DMS79 treated with DMSO at 0.1 percent for 48 hours (cell line): Measurements from ENCODE around the gene FYN.
"Not testable (repeated sequence)": the region's sequence is repeated elsewhere in the genome, so short reads cannot be mapped to it uniquely, and the experiment has no call there.

ENCODE experiments used
- DNase-seq: peaks from one replicate; lab custom pipeline; 2025; lab: John Stamatoyannopoulos, UW

FYN gene

DNA sequence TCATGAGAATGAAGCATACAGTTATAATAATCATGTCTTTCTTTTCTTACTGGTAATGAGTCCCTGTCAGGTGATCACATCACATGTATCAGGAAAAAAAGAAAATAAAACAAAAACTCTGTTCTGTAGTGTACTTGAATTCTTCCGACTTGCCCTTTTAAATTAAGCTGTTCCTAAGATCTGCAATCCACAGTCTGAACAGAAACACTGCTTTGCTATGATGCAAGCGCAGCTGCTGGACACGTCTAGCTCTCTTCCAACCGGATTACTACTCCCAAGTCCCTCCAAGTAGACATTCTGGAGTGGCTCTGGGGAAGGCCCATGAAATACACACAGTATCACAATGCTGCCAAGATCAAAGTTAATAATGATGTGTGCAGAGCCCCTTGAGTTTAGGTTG lies 83.7 kb downstream of the FYN start:
- DNase-seq, result no peak

- peak; percentile 70 for DNase-seq
Measured at GRCh38 chr6:111788379-111789276, 84.6 kb downstream of the FYN start.

DNA sequence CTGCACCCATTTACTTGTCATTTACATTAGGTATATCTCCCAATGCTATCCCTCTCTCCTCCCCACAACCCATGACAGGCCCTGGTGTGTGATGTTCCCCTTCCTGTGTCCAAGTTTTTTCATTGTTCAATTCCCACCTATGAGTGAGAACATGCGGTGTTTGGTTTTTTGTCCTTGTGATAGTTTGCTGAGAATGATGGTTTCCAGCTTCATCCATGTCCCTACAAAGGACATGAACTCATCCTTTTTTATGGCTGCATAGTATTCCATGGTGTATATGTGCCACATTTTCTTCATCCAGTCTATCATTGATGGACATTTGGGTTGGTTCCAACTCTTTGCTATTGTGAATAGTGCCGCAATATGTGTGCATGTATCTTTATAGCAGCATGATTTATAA lies 87.1 kb downstream of the FYN start:
- not testable (repeated sequence) for DNase-seq

DNA sequence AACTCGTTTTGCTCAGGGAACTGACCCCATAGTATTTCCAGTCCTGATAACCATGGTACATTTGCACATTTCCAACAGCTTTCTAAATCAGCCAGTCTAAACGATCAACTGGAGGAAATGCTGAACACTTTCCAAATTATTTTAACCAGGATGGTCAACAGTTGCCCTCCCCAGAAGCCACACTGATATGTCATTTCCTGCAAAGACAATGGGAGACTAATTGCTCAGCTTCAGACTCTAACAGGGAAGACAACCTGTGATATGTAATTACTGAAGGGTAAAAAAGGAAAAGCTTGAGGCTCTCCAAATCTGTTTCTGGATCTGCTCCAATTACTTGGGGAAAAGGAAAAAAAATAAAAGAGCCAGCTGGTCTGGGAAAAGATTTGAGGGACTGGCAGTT lies 88.8 kb downstream of the FYN start:
- DNase-seq, result peak; percentile 61

DNA sequence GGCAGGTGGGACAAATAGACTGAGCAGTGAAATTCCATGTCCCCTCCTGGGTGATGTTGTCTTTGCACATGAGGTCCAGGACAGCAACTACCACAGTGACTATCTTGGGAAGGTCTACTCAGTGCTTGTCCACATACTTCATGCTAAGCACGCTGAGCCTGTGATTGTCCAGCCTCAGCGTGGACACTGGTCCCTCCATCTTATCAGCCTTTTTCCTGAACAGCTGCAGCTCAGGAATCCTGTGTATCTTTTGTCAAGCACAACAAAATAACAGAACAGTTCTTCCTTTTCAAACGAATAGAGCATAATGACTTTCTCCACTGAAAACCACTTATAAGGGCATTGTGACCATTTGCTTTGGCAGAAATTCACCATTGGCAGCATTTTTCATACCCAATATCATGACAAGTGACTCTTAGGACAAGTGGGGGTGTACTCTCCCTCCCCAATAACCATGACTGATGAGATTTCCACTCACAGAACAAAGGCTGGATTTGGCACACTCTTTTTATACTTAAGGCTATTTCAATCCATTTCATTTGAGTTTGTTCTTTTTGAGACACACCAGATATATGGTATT lies 90.3 kb downstream of the FYN start:
- peak; percentile 94 for DNase-seq

- no peak for DNase-seq
Measured at GRCh38 chr6:111782192-111782809, 91.0 kb downstream of the FYN start.

DNA sequence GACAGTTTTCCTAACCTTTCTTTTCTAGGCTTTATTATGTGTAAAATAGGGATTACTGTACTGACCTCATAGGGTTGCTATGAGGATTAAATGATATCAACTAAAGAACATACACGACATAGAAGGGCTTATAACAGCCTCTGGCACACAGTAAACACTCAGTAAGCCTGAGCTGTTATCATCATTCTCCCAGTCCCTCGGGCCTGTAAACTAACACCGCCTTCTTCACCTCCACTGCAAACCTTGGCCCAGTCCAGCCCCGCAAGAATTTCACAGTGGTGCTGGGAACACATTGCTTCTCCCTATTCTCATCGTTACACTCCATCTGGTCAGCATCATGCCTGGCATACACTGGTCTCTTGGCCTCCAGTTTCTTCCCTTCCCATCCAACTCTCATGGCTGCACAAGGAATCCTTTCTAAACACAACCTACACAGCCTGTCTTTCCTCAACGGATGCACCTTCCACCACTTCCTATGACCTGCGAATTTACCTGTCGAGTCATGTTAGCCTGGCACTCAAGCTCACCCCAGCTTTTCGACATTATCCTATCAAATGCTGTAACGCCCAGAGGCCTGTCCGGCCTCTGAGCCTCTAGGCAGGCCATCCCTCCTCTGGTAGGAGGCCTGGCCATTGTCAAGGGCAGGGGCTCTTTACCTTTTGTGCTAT lies 92.1 kb downstream of the FYN start:
- no peak for DNase-seq

GRCh38 chr6:111780393-111780792 lies 92.9 kb downstream of the FYN start:
- DNase-seq, result no peak

DNA sequence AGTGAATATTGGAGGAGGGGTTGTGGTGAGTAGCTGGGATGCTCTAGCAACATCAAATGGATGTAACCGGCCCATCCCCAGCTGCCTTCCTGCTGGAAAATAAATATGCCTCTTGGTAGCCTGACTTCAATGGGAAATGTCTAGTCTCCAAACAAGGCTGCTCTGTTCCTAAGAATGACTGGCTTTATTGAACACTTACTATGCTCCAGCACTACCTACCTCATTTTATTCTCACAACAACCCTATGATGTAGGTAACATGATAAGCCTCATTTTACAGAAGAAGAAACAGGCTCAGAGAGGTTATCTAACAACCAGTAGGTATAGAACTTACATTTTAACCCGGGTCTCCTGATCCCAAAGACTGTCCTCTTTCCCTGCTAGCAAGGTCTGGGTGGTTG lies 93.6 kb downstream of the FYN start:
- no peak for DNase-seq

DNA sequence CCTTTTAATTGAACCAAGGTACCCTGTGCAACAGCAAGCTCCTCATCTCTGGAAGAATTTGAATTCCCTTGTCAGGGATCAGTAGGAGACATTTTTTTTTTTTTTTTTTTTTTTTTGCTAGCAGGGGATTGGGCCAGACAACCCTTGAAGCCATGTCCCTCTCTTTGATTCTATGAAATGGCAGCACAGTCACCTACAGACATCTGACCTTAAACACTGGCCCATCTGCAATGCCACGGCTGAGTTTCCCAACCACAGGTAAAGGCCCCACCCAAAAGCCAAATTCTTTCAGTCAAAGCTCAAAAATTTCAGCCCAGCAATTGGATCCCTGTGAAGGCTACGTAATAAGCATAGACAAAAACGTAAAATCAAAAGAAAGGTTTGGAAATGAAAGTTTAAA lies 94.2 kb downstream of the FYN start:
- no peak for DNase-seq

DNA sequence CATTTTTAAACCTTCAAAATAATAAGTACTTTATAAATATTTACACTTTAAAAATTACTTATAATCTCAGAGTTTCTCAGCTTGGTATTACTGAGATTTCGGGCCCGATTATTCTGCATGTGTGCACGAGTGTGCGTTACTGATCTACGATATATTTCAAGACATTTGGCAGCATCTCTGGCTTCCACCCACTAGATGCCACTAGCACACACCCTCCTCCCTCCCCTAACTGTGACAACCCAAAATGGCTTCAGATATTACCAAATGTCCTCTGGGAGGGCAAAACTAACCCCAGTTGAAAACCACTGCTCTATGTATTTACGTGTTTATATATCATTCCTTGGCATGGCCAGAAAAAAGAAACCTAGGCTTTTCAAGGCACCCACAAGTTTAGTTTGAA lies 95.9 kb downstream of the FYN start:
- DNase-seq, result no peak

DNA sequence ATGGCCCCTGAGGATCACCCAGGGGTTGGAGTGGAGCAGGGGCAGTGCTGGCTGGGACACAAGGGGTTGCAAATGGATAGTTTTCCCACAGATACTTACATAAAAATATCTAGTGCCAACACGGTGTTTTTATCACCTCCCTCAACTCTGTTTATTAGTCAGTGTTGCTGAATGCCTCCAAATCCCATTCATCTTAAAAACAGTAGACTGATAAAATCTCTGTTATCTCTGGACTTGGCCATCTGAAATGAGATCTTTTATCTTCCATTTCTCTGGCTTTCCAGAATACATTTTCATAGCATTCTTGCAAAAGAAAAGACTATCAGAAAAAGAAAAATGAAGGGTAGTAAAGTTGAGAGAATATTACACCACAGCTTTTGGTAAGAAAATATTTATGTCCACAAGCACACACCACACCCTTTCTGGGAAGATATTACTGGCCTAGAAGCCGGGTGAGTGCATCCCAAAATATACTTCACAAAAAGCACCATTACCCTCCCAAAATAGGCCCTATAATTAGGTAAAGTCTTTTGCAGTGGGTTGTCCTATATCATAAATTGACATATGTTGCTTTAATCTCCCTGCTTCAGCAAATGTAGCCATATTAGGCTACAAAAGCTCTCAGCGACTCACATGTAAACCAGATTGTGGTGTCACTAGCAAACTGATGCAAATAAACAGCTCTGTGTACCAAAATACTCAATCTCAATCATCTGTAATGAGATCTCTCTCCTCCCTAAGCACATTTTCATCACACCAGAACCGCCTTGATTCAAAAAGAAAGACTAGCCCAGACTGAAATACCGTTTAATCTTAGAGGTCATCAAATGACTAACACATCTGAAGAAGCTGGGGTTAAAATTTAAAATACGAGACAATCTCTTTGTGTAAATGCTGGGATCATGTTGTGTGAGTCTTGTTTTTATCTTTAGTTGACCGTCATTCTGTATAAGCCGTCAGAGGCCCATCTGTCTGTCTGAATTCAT lies 96.7 kb downstream of the FYN start:
- no peak for DNase-seq

DNA sequence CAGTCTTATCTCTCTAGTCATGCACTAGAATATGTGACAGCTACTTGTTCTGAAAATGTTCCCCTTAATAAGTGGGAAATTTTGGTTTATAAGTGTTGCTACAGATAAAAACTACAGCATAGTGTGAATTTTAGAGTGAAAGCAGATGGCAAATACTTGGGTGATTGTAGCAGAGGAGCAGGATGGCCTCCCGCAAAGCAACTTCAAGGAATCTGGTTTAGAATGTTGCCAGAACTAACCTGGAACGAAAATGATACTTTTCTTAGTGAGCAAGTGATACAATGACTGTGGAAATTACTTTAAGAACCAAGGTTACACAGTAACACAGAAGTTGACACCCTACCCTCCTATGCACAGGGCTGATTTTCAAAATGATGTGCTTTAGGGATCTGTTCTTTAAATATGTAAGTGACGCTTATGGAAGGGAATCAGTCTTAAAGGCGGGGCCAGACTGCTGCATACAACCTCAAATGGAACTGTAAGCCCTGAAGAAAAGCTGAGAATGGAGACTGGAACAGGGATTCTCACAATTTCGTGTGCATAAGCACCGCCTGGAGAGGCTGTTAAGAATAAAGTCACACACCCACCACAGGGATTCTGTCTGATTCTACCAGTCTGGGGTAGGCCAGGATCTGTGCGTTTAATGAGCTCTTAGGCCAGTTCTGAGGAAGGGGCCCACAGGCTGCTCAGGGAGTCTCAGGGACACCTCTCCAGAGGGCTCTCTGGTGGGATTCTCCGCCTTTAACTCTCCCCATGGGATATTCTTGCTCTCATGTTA lies 97.9 kb downstream of the FYN start:
- DNase-seq, result no peak

DNA sequence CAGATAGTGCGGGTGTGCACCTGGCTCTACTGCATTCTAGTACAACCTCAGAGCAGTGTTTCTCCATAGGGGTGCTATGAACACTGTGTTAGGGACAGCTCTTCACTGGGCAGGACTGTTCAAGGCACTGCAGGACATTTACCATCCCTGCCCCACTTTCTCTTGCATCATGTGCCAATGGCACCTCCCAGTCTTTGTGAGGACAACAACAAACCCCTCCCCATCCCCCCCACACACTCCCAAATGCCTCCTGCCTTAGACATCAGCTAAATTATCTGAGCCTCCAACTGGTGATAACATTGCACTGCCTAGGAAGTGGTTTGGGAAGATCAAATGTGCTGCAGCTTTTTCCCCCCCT lies 98.9 kb downstream of the FYN start:
- no peak for DNase-seq

- no peak for DNase-seq
Measured at GRCh38 chr6:111773501-111774345, 99.5 kb downstream of the FYN start.

DNA sequence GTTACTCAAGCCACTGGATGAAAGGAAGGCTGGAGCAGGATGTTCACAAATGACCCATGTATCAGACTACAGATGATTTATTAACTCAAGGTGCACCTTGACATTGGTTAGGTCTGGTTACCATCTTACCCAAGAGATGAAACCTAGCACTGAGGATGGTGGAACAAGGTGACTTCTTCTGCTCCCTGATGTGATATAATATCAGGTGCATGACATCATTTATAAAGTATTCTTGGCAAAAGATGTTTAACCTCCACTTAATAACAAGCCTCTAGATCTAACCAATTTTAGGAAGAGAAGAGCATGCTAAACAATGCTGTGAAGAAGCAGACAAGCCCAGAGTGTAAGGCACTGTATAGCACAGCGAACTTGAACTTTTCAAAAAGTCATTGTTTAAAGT lies 100.9 kb downstream of the FYN start:
- DNase-seq, result no peak

- DNase-seq, result no peak
Measured at GRCh38 chr6:111771629-111772028, 101.6 kb downstream of the FYN start.

DNA sequence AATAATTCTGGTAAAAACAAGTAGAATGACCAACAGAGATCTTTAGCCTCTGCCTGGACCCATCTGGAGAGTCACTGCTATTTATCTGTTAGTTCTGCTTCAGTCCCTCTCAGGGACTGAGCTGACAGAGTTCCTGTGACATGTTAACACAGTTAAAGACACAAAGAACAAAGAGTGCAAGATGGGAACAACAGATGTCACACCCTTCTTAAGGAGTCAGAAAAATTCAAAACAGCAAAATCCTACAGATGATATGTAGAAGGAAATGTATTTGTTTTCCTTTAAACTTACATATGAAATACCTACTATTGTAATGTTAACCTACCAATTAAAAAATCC lies 102.2 kb downstream of the FYN start:
- DNase-seq, result no peak

DNA sequence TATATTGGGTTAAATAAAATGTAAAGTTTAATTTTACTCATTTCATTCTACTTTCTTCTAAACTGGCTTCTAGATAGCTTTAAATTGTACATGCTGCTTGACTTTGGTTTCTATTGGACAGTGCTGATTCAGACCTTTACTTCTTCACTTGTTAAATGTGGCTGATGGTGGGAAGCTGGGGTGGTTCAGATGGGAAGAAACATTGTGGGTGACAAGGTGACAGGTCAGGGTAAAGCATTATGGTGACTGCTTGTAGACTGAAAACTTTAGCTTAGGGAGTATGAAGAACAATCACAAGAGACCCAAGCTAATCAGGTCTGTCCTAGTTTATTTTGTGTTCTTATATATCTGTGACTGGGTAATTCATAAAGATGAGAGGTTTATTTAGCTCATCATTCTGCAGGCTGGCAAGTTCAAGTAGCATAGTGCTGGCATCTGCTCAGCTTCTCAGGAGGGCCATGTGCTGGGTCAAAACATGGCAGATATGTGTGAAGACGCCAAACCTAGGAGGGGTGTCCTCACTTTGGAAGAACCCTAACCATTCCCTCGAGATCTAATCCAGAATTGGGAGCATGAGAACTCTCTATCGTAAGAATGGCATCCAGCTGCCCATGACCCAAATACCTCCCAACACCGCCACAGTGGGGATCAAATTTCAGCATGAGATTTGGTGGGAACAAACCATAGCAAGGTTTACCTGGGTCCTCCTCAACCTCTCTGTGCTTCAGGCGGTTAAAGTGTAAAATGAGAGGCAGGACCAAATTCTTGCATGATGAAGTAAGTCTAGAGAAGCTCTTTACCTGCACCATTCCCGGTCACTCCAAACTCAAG lies 102.8 kb downstream of the FYN start:
- no peak for DNase-seq
